H9 (cell line): ENCODE results near the gene SPHK1. TPM values are rescaled to one million over a fixed set of nuclear protein-coding genes. Genes with fewer than 3 reads are reported as not detected.
A peak's percentile ranks its signal among the peaks of the same experiment; 100 is the strongest.

Source experiments
- DNase-seq: peaks from one replicate; pipeline ENCODE4 v3.0.0-alpha.2; 2017
- H2AFZ ChIP-seq: one replicate; pipeline ENCODE4 v1.6.1; 2013; ENCODE audit warnings: mild to moderate bottlenecking, low read length, control low read depth, moderate library complexity
- H2AK5ac ChIP-seq: 2 replicates; pipeline ENCODE4 v1.6.1; 2013; ENCODE audit warnings: low read length, control low read depth, mixed read lengths; ENCODE audit not compliant: insufficient read length
- H2BK120ac ChIP-seq: one replicate; pipeline ENCODE4 v1.6.1; 2013; ENCODE audit warnings: low read depth, mild to moderate bottlenecking, low read length, control low read depth, inconsistent platforms; ENCODE audit not compliant: poor library complexity, severe bottlenecking
- H2BK12ac ChIP-seq: 2 replicates; pipeline ENCODE4 v1.6.1; 2013; ENCODE audit warnings: low read length, control low read depth, mixed read lengths, low read depth; ENCODE audit not compliant: insufficient read length
- H2BK15ac ChIP-seq: 2 replicates; pipeline ENCODE4 v1.6.1; 2013; ENCODE audit warnings: low read depth, low read length, control low read depth
- H2BK20ac ChIP-seq: one replicate; pipeline ENCODE4 v1.6.1; 2013; ENCODE audit warnings: low read depth, mild to moderate bottlenecking, low read length, control low read depth, inconsistent platforms; ENCODE audit not compliant: poor library complexity, severe bottlenecking
- H2BK5ac ChIP-seq: 2 replicates; pipeline ENCODE4 v1.6.1; 2013; ENCODE audit warnings: low read length, control low read depth, mixed read lengths; ENCODE audit not compliant: insufficient read length
- H3K14ac ChIP-seq: 2 replicates; pipeline ENCODE4 v1.6.1; 2013; ENCODE audit warnings: low read length, control low read depth; ENCODE audit not compliant: insufficient read depth
- H3K18ac ChIP-seq: 2 replicates; pipeline ENCODE4 v1.6.1; 2013; ENCODE audit warnings: low read depth, mild to moderate bottlenecking, mixed read lengths, low read length, control low read depth; ENCODE audit not compliant: insufficient read length
- H3K23ac ChIP-seq: 2 replicates; pipeline ENCODE4 v1.6.1; 2013; ENCODE audit warnings: low read length, control low read depth, mixed read lengths, low read depth; ENCODE audit not compliant: insufficient read length
- H3K23me2 ChIP-seq: 2 replicates; pipeline ENCODE4 v1.6.1; 2013; ENCODE audit warnings: low read depth, mild to moderate bottlenecking, mixed read lengths, low read length, control low read depth; ENCODE audit not compliant: insufficient read length, poor library complexity, severe bottlenecking
- H3K27ac ChIP-seq: 2 replicates; pipeline ENCODE4 v1.5.1; 2013; ENCODE audit warnings: low read length, control low read depth, mixed read lengths, low read depth; ENCODE audit not compliant: insufficient read length
- H3K27me3 ChIP-seq: 2 replicates; pipeline ENCODE4 v1.6.1; 2013; ENCODE audit warnings: low read length, control low read depth, inconsistent platforms; ENCODE audit not compliant: insufficient read depth
- H3K4ac ChIP-seq: 2 replicates; pipeline ENCODE4 v1.6.1; 2013; ENCODE audit warnings: low read depth, mild to moderate bottlenecking, control low read depth, inconsistent platforms, low read length, moderate library complexity
- H3K4me1 ChIP-seq: 2 replicates; pipeline ENCODE4 v1.6.1; 2013; ENCODE audit warnings: low read length, control low read depth, inconsistent platforms; ENCODE audit not compliant: insufficient read depth
- H3K4me2 ChIP-seq: 2 replicates; pipeline ENCODE4 v1.6.1; 2013; ENCODE audit warnings: low read length, control low read depth, mixed read lengths; ENCODE audit not compliant: insufficient read length, insufficient read depth
- H3K56ac ChIP-seq: 2 replicates; pipeline ENCODE4 v1.6.1; 2013; ENCODE audit warnings: low read depth, mild to moderate bottlenecking, mixed read lengths, low read length, control low read depth; ENCODE audit not compliant: insufficient read length
- H3K79me1 ChIP-seq: 2 replicates; pipeline ENCODE4 v1.6.1; 2013; ENCODE audit warnings: low read depth, mild to moderate bottlenecking, moderate library complexity, low read length, control low read depth, inconsistent platforms; ENCODE audit not compliant: insufficient read depth, poor library complexity, severe bottlenecking
- H3K79me2 ChIP-seq: 2 replicates; pipeline ENCODE4 v1.6.1; 2013; ENCODE audit warnings: low read length, control low read depth, inconsistent platforms; ENCODE audit not compliant: insufficient read depth
- H3K9ac ChIP-seq: 2 replicates; pipeline ENCODE4 v1.6.1; 2013; ENCODE audit warnings: low read length, control low read depth, mixed read lengths; ENCODE audit not compliant: insufficient read length; ENCODE audit errors: extremely low read depth
- H3K9me3 ChIP-seq: one replicate; pipeline ENCODE4 v1.6.1; 2013; ENCODE audit warnings: low read depth, low read length, inconsistent platforms; ENCODE audit not compliant: control insufficient read depth
- H3T11ph ChIP-seq: one replicate; pipeline ENCODE4 v1.6.1; 2013; ENCODE audit warnings: mild to moderate bottlenecking, low read length, control low read depth, inconsistent platforms
- H4K20me1 ChIP-seq: one replicate; pipeline ENCODE4 v1.6.1; 2013; ENCODE audit not compliant: control insufficient read depth, insufficient read length, insufficient read depth
- H4K5ac ChIP-seq: 2 replicates; pipeline ENCODE4 v1.6.1; 2013; ENCODE audit warnings: low read depth, mild to moderate bottlenecking, mixed read lengths, low read length, control low read depth; ENCODE audit not compliant: insufficient read length
- H4K8ac ChIP-seq: replicated peaks from 2 replicates; pipeline ENCODE4 v1.6.1; 2013; ENCODE audit warnings: low read length, control low read depth, mixed read lengths, low read depth; ENCODE audit not compliant: insufficient read length
- H4K91ac ChIP-seq: 2 replicates; pipeline ENCODE4 v1.6.1; 2013; ENCODE audit warnings: low read depth, mild to moderate bottlenecking, moderate library complexity, mixed read lengths, low read length, control low read depth; ENCODE audit not compliant: insufficient read length
- H3K27ac Mint-ChIP-seq, 3 experiments: 2 replicates in 2 of 3; 3 replicates in 1 of 3; pipeline ENCODE4 v1.8.0; 2020 to 2021; ENCODE audit warnings: mixed read lengths in 3 of 3, mild to moderate bottlenecking in 1 of 3, moderate library complexity in 1 of 3
- H3K27me3 Mint-ChIP-seq: 2 replicates; pipeline ENCODE4 v1.8.0; 2021; ENCODE audit warnings: low read depth, mild to moderate bottlenecking, moderate library complexity, mixed read lengths
- H3K36me3 Mint-ChIP-seq, 3 experiments: 2 replicates in 2 of 3; 3 replicates in 1 of 3; pipeline ENCODE4 v1.8.0; 2020 to 2021; ENCODE audit warnings: low read depth in 3 of 3, mixed read lengths in 3 of 3; ENCODE audit not compliant: insufficient read depth in 1 of 3
- H3K4me1 Mint-ChIP-seq, 2 experiments: 2 replicates each; pipeline ENCODE4 v1.8.0; 2020; ENCODE audit warnings: mixed read lengths in 2 of 2
- H3K4me3 Mint-ChIP-seq, 2 experiments: 2 replicates in 1 of 2; 3 replicates in 1 of 2; pipeline ENCODE4 v1.8.0; 2020 to 2021; ENCODE audit warnings: mild to moderate bottlenecking in 2 of 2, mixed read lengths in 2 of 2, moderate library complexity in 1 of 2
- H3K9me3 Mint-ChIP-seq, 2 experiments: 2 replicates in 1 of 2; 3 replicates in 1 of 2; pipeline ENCODE4 v1.8.0; 2020; ENCODE audit warnings: mild to moderate bottlenecking in 2 of 2, mixed read lengths in 2 of 2, moderate library complexity in 1 of 2
- CTCF ChIP-seq: fragments of 200-600 bp; sonication (generic); conservative IDR thresholded peaks from 3 replicates; pipeline ENCODE4 v1.8.0; 2021; ENCODE audit warnings: antibody characterized with exemption, mild to moderate bottlenecking
- WGBS: extraction: QIAGEN DNeasy Blood & Tissue Kit; methylation state at CpG from one replicate; pipeline ENCODE4 v1.1.7; 2013; ENCODE audit warnings: missing lambda C conversion rate, low lambda C conversion rate, mixed read lengths; ENCODE audit not compliant: insufficient read length; ENCODE audit errors: extremely low coverage; 5-methylcytosine and 5-hydroxymethylcytosine counted together
- total RNA-seq: library from RNA; stranded (reverse); gene quantifications from 2 replicates; pipeline ENCODE4 v1.2.1, GENCODE V29; 2021

The SPHK1 gene
- total RNA-seq, 1 experiment from 2014 or later: 1.4 TPM

- Histone ChIP-seq H4K91ac (no peak overlapping the region), H3K9ac (no peak overlapping the region), H2AK5ac (no peak overlapping the region), H3K56ac (no peak overlapping the region), H2BK15ac (no peak overlapping the region), H3T11ph (no peak overlapping the region), H2BK5ac (peak overlapping the region; percentile 56), H2BK20ac (no peak overlapping the region), H3K9me3 (no peaks in the 10 kb centered on the region), H3K4me1 (peaks cover 22% of the 10 kb centered on the region; the same call in 1 of the 2 replicates), H3K79me2 (peaks cover 38% of the 10 kb centered on the region; the same call in 1 of the 2 replicates), H3K4ac (no peak overlapping the region), H3K18ac (no peak overlapping the region), H2BK120ac (no peak overlapping the region), H2BK12ac (no peak overlapping the region), H4K8ac (no peak overlapping the region), H3K27me3 (no peaks in the 10 kb centered on the region), H3K14ac (no peak overlapping the region; the same call in 1 of the 2 replicates), H3K4me2 (no peak overlapping the region), H4K5ac (no peak overlapping the region), H3K23me2 (no peaks in the 10 kb centered on the region), H3K79me1 (peaks cover 12% of the 10 kb centered on the region), H2AFZ (no peak overlapping the region), H3K23ac (no peak overlapping the region), H4K20me1 (no peaks in the 10 kb centered on the region), H3K27ac (no peak overlapping the region)
- H3K27me3 Mint-ChIP-seq: no peaks in the 10 kb centered on the region
- H3K27ac Mint-ChIP-seq: peak overlapping the region in 1 of 3 experiments; percentile 36; a peak in 1 of 7 replicates
- no peak for TF ChIP-seq CTCF
- H3K4me3 Mint-ChIP-seq: no peak overlapping the region
- no peaks in the 10 kb centered on the region for H3K9me3 Mint-ChIP-seq
- no peak for DNase-seq
- peaks cover 46 to 56% of the 10 kb centered on the region in 2 experiments for H3K4me1 Mint-ChIP-seq
- no CpG with 5 or more reads among the region's 7 CpGs for WGBS
- peaks cover 0 to 3% (median 3%) of the 10 kb centered on the region in 3 experiments; a peak in 4 of 7 replicates for H3K36me3 Mint-ChIP-seq
Measured at GRCh38 chr17:76434870-76435269, 50.5 kb downstream of the SPHK1 start.
